ENCODE data around the gene CCDC85B. TPM values are rescaled to one million over a fixed set of nuclear protein-coding genes. Genes with fewer than 3 reads are reported as not detected.

The CCDC85B gene
- total and polyA plus RNA-seq, 2 of the 13 experiments (the other 11 are each of a cell fraction or from before 2014, with no cell fraction given), result 8.2 to 19.5 TPM

GRCh38 chr11:65856689-65857499 lies 33.6 kb upstream of the CCDC85B start (continued):
- TF ChIP-seq CREBL2 (CRISPR knock-in tag; IDR thresholded peaks at IDR 0.05; ENCODE audit: borderline replicate concordance) (no peak), ZNF160 (CRISPR knock-in tag; IDR thresholded peaks at IDR 0.05) (no peak), ZNF577 (CRISPR knock-in tag; IDR thresholded peaks at IDR 0.05; ENCODE audit: borderline replicate concordance, low read depth) (no peak), XRCC5 (optimal IDR thresholded peaks at IDR 0.05; ENCODE audit: low read length) (no peak), ZNF430 (CRISPR knock-in tag; IDR thresholded peaks at IDR 0.05) (peak; percentile 16; the same call in 1 of the 2 replicates), ATF1 (CRISPR knock-in tag; IDR thresholded peaks at IDR 0.05) (no peak), RERE (CRISPR knock-in tag; IDR thresholded peaks at IDR 0.05; ENCODE audit: low read depth) (no peak), HOXA9 (CRISPR knock-in tag; IDR thresholded peaks at IDR 0.05; ENCODE audit: borderline replicate concordance) (no peak), MEIS2 (CRISPR knock-in tag; IDR thresholded peaks at IDR 0.05) (no peak), ZNF816 (CRISPR knock-in tag; IDR thresholded peaks at IDR 0.05; ENCODE audit: borderline replicate concordance) (no peak), NFYC (CRISPR knock-in tag; IDR thresholded peaks at IDR 0.05) (no peak), TBP (CRISPR knock-in tag; IDR thresholded peaks at IDR 0.05) (no peak), SOX13 (IDR thresholded peaks at IDR 0.05) (no peak), SOX13 (CRISPR knock-in tag; conservative IDR thresholded peaks at IDR 0.05 in 1 of 2, IDR thresholded peaks at IDR 0.05 in 1 of 2) (peak in 1 of 2 experiments; percentile 12; a peak in 1 of 4 replicates), RARA (CRISPR knock-in tag; IDR thresholded peaks at IDR 0.05) (no peak; the same call in 1 of the 2 replicates), ZNF547 (CRISPR knock-in tag; IDR thresholded peaks at IDR 0.05) (0 out of 2 replicates have a peak, but pooled peaks have one; percentile 6), ZSCAN12 (CRISPR knock-in tag; IDR thresholded peaks at IDR 0.05) (no peak), STAG1 (CRISPR knock-in tag; IDR thresholded peaks at IDR 0.05) (0 out of 2 replicates have a peak, but pooled peaks have one; percentile 1), ZNF546 (CRISPR knock-in tag; conservative IDR thresholded peaks at IDR 0.05) (no peak), GATAD1 (CRISPR knock-in tag; IDR thresholded peaks at IDR 0.05) (peak; percentile 68)
- TF ChIP-seq, protein P1, sequence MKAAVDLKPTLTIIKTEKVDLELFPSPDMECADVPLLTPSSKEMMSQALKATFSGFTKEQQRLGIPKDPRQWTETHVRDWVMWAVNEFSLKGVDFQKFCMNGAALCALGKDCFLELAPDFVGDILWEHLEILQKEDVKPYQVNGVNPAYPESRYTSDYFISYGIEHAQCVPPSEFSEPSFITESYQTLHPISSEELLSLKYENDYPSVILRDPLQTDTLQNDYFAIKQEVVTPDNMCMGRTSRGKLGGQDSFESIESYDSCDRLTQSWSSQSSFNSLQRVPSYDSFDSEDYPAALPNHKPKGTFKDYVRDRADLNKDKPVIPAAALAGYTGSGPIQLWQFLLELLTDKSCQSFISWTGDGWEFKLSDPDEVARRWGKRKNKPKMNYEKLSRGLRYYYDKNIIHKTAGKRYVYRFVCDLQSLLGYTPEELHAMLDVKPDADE (CRISPR knock-in tag; IDR thresholded peaks at IDR 0.05), result no peak
- TF ChIP-seq, protein P2, sequence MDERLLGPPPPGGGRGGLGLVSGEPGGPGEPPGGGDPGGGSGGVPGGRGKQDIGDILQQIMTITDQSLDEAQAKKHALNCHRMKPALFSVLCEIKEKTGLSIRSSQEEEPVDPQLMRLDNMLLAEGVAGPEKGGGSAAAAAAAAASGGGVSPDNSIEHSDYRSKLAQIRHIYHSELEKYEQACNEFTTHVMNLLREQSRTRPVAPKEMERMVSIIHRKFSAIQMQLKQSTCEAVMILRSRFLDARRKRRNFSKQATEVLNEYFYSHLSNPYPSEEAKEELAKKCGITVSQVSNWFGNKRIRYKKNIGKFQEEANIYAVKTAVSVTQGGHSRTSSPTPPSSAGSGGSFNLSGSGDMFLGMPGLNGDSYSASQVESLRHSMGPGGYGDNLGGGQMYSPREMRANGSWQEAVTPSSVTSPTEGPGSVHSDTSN (CRISPR knock-in tag; IDR thresholded peaks at IDR 0.05), result no peak
- TF ChIP-seq, protein P3, sequence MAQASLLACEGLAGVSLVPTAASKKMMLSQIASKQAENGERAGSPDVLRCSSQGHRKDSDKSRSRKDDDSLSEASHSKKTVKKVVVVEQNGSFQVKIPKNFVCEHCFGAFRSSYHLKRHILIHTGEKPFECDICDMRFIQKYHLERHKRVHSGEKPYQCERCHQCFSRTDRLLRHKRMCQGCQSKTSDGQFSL (CRISPR knock-in tag; IDR thresholded peaks at IDR 0.05), result no peak

Measured in HepG2 (cell line).